Activated CD4-positive, alpha-beta T cell treated with anti-CD3 and anti-CD28 coated beads, Interleukin-2, amount 10 ng/mL, durations not matched to agents 7 days and 5 days (primary cell): ENCODE results near the gene CEP63. TPM values are rescaled to one million over a fixed set of nuclear protein-coding genes. Genes with fewer than 3 reads are reported as not detected.
"Not testable (repeated sequence)": the region's sequence is repeated elsewhere in the genome, so short reads cannot be mapped to it uniquely, and the experiment has no call there.

Experiments used
- CTCF ChIA-PET: fragments of 350-600 bp; sonication (Branson Sonifier 250); formaldehyde crosslinking; loops from one replicate; lab custom pipeline; 2021; ENCODE audit warnings: antibody characterized with exemption; lab: Charles Lee
- POLR2A ChIA-PET: fragments of 350-600 bp; sonication (Branson Sonifier 250); formaldehyde crosslinking; loops from one replicate; lab custom pipeline; 2021; ENCODE audit warnings: antibody characterized with exemption; lab: Charles Lee
- DNase-seq: peaks from one replicate; pipeline ENCODE4 v3.0.0-alpha.2; 2020
- H3K27ac Mint-ChIP-seq: one replicate; pipeline ENCODE4 v1.8.0; 2021; ENCODE audit warnings: mild to moderate bottlenecking, moderate library complexity, mixed read lengths
- H3K27me3 Mint-ChIP-seq: one replicate; pipeline ENCODE4 v1.8.0; 2021; ENCODE audit warnings: mixed read lengths
- H3K36me3 Mint-ChIP-seq: one replicate; pipeline ENCODE4 v1.8.0; 2021; ENCODE audit warnings: low read depth, mixed read lengths
- H3K4me1 Mint-ChIP-seq: one replicate; pipeline ENCODE4 v1.8.0; 2021; ENCODE audit warnings: mixed read lengths
- H3K4me3 Mint-ChIP-seq: one replicate; pipeline ENCODE4 v1.8.0; 2021; ENCODE audit warnings: mild to moderate bottlenecking, moderate library complexity, mixed read lengths
- H3K9me3 Mint-ChIP-seq: one replicate; pipeline ENCODE4 v1.8.0; 2021; ENCODE audit warnings: mixed read lengths
- total RNA-seq, 2 experiments: library from RNA; stranded (reverse); gene quantifications; one replicate each; pipeline ENCODE4 v1.2.3, GENCODE V29; 2021

Gene CEP63
- total RNA-seq, 2 experiments from 2014 or later = 25.4 to 26.6 TPM

- ChIA-PET POLR2A (no interaction called here), CTCF (interaction anchor here (1.6 kb wide), 1 partner anchor 46 kb away, joined by 4 read pairs; no protein-coding TSS in a partner anchor)
- Mint-ChIP-seq H3K36me3 (peaks cover 23% of the 10 kb centered on the region), H3K9me3 (no peaks in the 10 kb centered on the region), H3K27ac (no peak overlapping the region), H3K4me3 (no peak overlapping the region), H3K27me3 (no peaks in the 10 kb centered on the region), H3K4me1 (no peaks in the 10 kb centered on the region)
- no peak for DNase-seq
These were observed 47.6 kb downstream of the CEP63 start for GRCh38 chr3:134533493-134533892.

GRCh38 chr3:134535186-134535970 lies 49.5 kb downstream of the CEP63 start:
- DNase-seq = no peak
- Mint-ChIP-seq H3K27me3 (no peaks in the 10 kb centered on the region), H3K4me1 (no peaks in the 10 kb centered on the region), H3K9me3 (no peaks in the 10 kb centered on the region), H3K36me3 (peaks cover 23% of the 10 kb centered on the region), H3K27ac (no peak overlapping the region), H3K4me3 (no peak overlapping the region)
- ChIA-PET CTCF (no interaction called here), POLR2A (no interaction called here)

- Mint-ChIP-seq H3K4me3 (no peak overlapping the region), H3K27ac (no peak overlapping the region), H3K27me3 (no peaks in the 10 kb centered on the region), H3K4me1 (no peaks in the 10 kb centered on the region), H3K36me3 (peaks cover 21% of the 10 kb centered on the region), H3K9me3 (no peaks in the 10 kb centered on the region)
- DNase-seq = no peak
- ChIA-PET CTCF (no interaction called here), POLR2A (no interaction called here)
These were observed 50.9 kb downstream of the CEP63 start for GRCh38 chr3:134536781-134537180.

- no peak for DNase-seq
- ChIA-PET CTCF (no interaction called here), POLR2A (no interaction called here)
- H3K4me3 Mint-ChIP-seq = no peak overlapping the region
- no peak overlapping the region for H3K27ac Mint-ChIP-seq
- H3K36me3 Mint-ChIP-seq = peaks cover 26% of the 10 kb centered on the region
- no peaks in the 10 kb centered on the region for H3K9me3 Mint-ChIP-seq
- peaks cover 16% of the 10 kb centered on the region for H3K4me1 Mint-ChIP-seq
- H3K27me3 Mint-ChIP-seq = no peaks in the 10 kb centered on the region
These were observed 56.6 kb downstream of the CEP63 start for GRCh38 chr3:134542287-134542958.

- Mint-ChIP-seq H3K36me3 (peaks cover 23% of the 10 kb centered on the region), H3K9me3 (no peaks in the 10 kb centered on the region), H3K4me3 (no peak overlapping the region), H3K27me3 (no peaks in the 10 kb centered on the region), H3K4me1 (peaks cover 16% of the 10 kb centered on the region), H3K27ac (no peak overlapping the region)
- ChIA-PET POLR2A (no interaction called here), CTCF (no interaction called here)
- DNase-seq = no peak
These were observed 57.3 kb downstream of the CEP63 start for GRCh38 chr3:134543113-134543512.

- Mint-ChIP-seq H3K4me3 (no peak overlapping the region), H3K36me3 (peaks cover 29% of the 10 kb centered on the region), H3K27ac (no peak overlapping the region), H3K27me3 (no peaks in the 10 kb centered on the region), H3K9me3 (no peaks in the 10 kb centered on the region), H3K4me1 (peaks cover 16% of the 10 kb centered on the region)
- ChIA-PET POLR2A (no interaction called here), CTCF (no interaction called here)
- no peak for DNase-seq
These were observed 58.5 kb downstream of the CEP63 start for GRCh38 chr3:134544316-134544715.

- POLR2A ChIA-PET, H3K27ac Mint-ChIP-seq, H3K27me3 Mint-ChIP-seq, DNase-seq, H3K4me3 Mint-ChIP-seq, CTCF ChIA-PET, H3K9me3 Mint-ChIP-seq: not testable (repeated sequence)
- H3K4me1 Mint-ChIP-seq = peaks cover 16% of the 10 kb centered on the region
- peaks cover 34% of the 10 kb centered on the region for H3K36me3 Mint-ChIP-seq
These were observed 58.9 kb downstream of the CEP63 start for GRCh38 chr3:134544783-134545182.

- Mint-ChIP-seq H3K27ac (no peak overlapping the region), H3K27me3 (no peaks in the 10 kb centered on the region), H3K36me3 (peaks cover 44% of the 10 kb centered on the region), H3K4me1 (peaks cover 16% of the 10 kb centered on the region), H3K9me3 (no peaks in the 10 kb centered on the region), H3K4me3 (no peak overlapping the region)
- no peak for DNase-seq
- CTCF ChIA-PET = no interaction called here
- POLR2A ChIA-PET = no interaction called here
These were observed 60.0 kb downstream of the CEP63 start for GRCh38 chr3:134545818-134546217.

GRCh38 chr3:134552784-134553183 lies 66.9 kb downstream of the CEP63 start:
- Mint-ChIP-seq H3K4me3 (no peak overlapping the region), H3K9me3 (no peaks in the 10 kb centered on the region), H3K27me3 (no peaks in the 10 kb centered on the region), H3K36me3 (peaks cover 48% of the 10 kb centered on the region), H3K27ac (no peak overlapping the region), H3K4me1 (no peaks in the 10 kb centered on the region)
- POLR2A ChIA-PET = no interaction called here
- no peak for DNase-seq
- CTCF ChIA-PET = no interaction called here

GRCh38 chr3:134559591-134559990 lies 73.7 kb downstream of the CEP63 start:
- Mint-ChIP-seq H3K9me3 (no peaks in the 10 kb centered on the region), H3K27me3 (no peaks in the 10 kb centered on the region)
- POLR2A ChIA-PET = no interaction called here

GRCh38 chr3:134562055-134562454 lies 76.2 kb downstream of the CEP63 start:
- ChIA-PET CTCF (no interaction called here), POLR2A (interaction anchor here (0.5 kb wide), 1 partner anchor 1584 kb away, joined by 5 read pairs; no protein-coding TSS in a partner anchor)
- H3K9me3 Mint-ChIP-seq = no peaks in the 10 kb centered on the region
- peaks cover 4% of the 10 kb centered on the region for H3K4me1 Mint-ChIP-seq
- DNase-seq = no peak
- no peaks in the 10 kb centered on the region for H3K27me3 Mint-ChIP-seq
- H3K27ac Mint-ChIP-seq = no peak overlapping the region
- peaks cover 30% of the 10 kb centered on the region for H3K36me3 Mint-ChIP-seq
- no peak overlapping the region for H3K4me3 Mint-ChIP-seq

More at GRCh38 chr3:134559591-134559990, 73.7 kb downstream of the CEP63 start:
- no peak overlapping the region for H3K27ac Mint-ChIP-seq
- peaks cover 4% of the 10 kb centered on the region for H3K4me1 Mint-ChIP-seq
- H3K4me3 Mint-ChIP-seq = no peak overlapping the region
- H3K36me3 Mint-ChIP-seq = peaks cover 31% of the 10 kb centered on the region
- CTCF ChIA-PET = no interaction called here
- DNase-seq = no peak

- CTCF ChIA-PET = no interaction called here
- no peak for DNase-seq
- Mint-ChIP-seq H3K27ac (peak overlapping the region; percentile 55), H3K27me3 (no peaks in the 10 kb centered on the region), H3K9me3 (peaks cover 2% of the 10 kb centered on the region), H3K36me3 (peaks cover 26% of the 10 kb centered on the region), H3K4me3 (no peak overlapping the region), H3K4me1 (peaks cover 4% of the 10 kb centered on the region)
- POLR2A ChIA-PET = no interaction called here
These were observed 77.7 kb downstream of the CEP63 start for GRCh38 chr3:134563601-134564000.

GRCh38 chr3:134564991-134565390 lies 79.1 kb downstream of the CEP63 start:
- Mint-ChIP-seq H3K9me3 (peaks cover 9% of the 10 kb centered on the region), H3K4me3 (no peak overlapping the region), H3K27ac (no peak overlapping the region), H3K36me3 (peaks cover 23% of the 10 kb centered on the region), H3K4me1 (peaks cover 4% of the 10 kb centered on the region), H3K27me3 (no peaks in the 10 kb centered on the region)
- no peak for DNase-seq
- ChIA-PET POLR2A (no interaction called here), CTCF (no interaction called here)
